GM18502 (cell line): Measurements from ENCODE around the gene FOXC2.

Source experiments
- ATAC-seq: cut with Tn5 transposase; IDR thresholded peaks from one replicate; pipeline ENCODE4 v1.9.1; 2021; ENCODE audit warnings: mild to moderate bottlenecking; ENCODE audit not compliant: unreplicated experiment, poor library complexity

The FOXC2 gene

DNA sequence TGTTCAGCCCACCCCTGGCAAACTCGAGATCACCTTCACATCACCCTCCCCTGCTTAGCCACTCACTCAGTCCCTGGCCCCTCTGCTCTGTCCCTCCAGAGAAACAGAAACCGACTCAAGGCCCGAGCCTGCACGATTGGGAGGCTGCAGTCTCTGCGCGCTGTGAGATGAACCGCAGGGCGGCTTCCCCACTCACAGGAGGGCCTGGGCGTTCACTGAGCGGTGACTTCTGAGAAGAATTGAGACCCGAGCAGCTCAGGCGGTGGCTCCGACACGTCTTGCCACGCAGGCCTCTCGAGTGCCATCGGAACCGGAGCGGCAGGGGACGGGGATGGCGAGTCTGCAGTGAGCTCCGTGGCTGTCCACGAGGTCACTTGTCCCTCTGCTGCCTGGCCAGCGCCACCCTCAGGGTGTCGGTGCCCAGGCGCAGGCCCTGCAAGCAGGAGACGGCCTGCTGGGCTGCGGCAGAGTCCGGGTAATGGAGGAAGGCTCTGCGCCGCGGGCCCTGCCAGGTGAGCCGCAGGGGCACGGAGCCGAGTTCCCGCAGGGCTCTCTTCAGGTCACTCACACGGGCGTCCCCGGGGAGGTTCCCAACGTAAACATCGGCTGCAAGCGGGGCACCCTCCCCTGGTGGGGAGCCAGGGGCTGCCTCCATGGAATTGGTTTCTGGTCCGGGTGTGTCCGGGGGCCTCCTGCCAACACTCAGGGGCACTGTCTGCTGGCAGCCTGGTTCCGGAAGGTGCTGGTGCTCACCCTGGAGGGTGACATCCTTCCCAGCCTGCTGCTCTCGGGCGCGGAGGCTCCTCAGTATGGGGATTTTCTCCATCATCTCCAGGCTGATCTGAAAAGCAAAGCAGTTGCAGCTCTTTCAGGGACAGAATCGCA, 34.7 kb upstream of the FOXC2 start:
- no peak for ATAC-seq

DNA sequence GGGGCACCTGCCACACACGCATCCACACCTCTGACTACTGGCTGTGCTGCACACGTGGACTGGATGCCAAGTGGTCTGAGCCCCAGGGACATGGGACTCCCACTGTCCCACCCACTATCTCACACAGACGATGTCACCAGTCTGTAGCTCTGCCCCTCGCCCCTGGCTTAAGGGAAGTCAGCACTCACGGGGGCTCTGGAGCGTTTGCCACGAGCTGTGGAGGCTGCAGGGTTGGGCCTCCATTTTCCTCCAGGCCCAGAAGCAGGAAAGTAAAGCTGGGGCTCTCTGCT, 34.2 kb upstream of the FOXC2 start:
- no peak for ATAC-seq

- ATAC-seq = no peak
Observed at GRCh38 chr16:86533076-86533475, 33.6 kb upstream of the FOXC2 start.

GRCh38 chr16:86533767-86534351, 32.8 kb upstream of the FOXC2 start:
- ATAC-seq = no peak

DNA sequence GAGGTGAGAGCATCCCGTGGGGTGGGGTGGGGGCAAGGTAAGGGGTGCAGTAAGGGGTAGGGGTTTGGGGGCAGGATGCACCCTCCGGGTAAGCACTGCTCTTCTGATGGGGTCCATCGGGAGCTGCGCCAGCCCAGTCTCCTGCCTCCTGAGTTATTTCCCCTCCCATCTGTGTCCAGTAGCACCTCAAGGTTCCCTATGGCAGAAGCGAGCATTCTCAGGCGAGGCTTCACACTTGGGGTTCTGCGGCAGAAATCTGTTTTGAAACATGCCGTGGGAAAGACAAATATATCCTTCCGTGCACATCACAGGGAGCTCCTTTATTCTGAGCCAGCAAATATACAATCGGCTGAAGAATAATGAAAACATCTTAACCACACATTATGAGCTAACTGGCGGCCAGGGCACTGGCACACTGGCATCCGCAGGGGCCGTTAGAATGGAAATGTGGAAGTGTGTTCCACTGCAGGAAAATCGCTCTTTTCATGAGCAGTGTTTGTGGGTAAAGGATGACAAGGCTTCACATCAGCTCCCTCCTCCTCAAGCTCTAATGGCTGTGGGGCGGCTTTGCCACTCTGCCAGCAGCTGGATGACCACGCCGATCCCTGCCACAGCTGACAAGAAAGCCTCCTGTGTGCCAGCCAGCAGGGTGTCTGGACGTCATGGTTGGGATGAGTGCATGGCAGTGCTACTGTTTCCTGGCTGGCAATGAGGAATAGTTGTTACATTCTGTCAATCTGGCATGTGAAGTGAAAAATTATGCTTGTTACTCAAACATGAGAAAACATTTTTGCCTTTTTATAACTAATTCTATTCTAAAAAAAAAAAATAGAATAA, 31.6 kb upstream of the FOXC2 start:
- no peak for ATAC-seq

DNA sequence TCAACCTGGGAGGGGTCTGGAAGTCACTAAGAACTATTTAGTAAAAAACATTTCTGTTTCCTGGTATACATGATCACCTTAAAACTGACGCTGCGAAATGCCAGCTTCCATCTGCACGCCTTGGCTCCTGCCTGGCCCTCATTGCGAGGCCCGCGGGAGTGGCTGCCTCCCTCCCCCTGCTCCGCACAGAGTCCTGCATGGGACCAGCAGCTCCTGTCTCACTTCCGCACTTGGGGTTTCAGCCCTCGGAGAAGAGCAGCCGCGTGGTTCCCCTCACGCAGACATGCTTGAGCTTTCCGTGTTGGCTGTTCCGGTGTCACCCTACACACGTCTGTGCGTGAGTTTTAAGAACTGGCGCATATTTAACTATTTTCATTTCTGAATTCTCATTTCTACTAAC, 30.0 kb upstream of the FOXC2 start:
- ATAC-seq = no peak

DNA sequence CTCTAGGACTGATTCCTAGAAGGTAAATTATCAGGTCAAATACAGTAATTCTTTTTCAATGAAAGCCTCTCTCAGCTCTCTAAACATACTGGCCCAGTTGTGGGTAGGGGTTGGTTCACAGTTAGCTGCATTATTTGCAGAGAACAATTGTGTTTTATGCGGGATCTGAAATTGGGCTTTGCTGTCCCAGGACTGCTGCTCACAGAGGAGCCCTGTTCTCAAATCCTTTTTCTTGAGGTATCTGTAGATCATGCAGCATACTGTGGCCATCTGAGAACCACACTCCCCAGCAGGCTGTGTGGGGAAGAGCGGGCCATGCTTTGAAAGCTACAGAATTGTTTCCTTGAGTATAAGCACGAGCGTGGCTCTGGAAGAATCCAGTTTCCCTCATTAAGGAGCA, 29.1 kb upstream of the FOXC2 start:
- no peak for ATAC-seq

GRCh38 chr16:86538196-86538780, 28.3 kb upstream of the FOXC2 start:
- no peak for ATAC-seq

- ATAC-seq = no peak
Observed at GRCh38 chr16:86540894-86541293, 25.7 kb upstream of the FOXC2 start.

DNA sequence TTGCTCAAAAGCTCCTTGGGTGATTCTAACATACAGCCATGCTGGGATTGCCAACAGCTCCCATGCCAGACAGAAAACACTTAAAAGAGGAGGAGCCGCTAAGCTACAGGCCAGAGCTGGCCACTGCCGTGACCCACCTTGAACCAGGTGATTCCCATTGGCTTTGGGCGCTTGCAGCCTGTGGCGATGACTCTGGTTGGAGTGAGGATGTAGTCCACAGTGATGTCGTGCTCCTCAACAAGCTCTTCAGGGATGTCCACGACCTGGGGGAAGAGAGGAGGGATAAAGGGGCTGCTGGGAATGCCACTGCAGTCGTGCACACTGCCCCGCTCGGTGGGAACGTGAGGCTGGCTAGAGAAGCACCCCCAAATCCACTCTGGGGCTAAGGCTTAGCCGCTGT, 25.1 kb upstream of the FOXC2 start:
- ATAC-seq = no peak

- ATAC-seq = no peak
Observed at GRCh38 chr16:86542756-86543750, 23.6 kb upstream of the FOXC2 start.

DNA sequence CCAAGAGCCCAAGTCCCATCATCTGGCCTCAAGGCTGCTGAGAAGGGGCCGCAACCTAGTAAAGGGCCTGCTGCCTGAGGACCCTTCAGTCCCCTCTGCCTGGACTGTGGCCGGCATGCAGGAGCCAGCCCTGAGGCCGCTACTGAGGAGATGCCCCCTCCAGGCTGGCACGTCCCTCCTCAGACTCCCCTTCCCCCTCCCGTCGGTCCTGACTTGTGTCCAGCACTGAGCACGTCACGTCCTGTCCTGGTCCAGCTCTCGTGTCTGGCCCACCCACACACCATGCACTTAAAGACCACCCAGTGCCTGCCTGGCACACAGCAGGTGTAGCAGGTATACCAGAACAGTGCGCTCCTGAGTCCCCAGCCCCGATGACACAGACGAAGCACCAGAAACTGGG, 21.1 kb upstream of the FOXC2 start:
- ATAC-seq = no peak

- no peak for ATAC-seq
Observed at GRCh38 chr16:86545954-86546637, 20.5 kb upstream of the FOXC2 start.

GRCh38 chr16:86546638-86547013, 20.0 kb upstream of the FOXC2 start:
- ATAC-seq = no peak

DNA sequence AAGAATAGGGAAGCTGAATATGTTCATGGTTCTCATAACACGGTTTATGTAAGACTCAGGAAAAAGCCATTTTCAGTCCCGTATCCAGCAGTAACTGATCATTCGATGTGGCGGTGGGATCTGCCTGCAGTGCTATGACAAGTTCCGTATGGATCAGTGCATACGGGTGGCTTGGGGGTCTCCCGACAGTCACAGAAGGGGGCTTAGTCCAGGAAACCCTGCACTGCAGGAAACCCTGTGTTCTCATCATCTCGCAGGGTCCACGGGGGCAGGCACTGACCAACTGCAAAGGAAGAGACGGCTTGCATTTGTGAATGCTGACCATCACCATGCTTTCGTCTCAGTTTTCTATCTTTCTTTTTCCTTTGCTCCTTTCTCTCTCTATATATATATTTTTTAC, 19.3 kb upstream of the FOXC2 start:
- no peak for ATAC-seq

GRCh38 chr16:86549076-86549892, 17.3 kb upstream of the FOXC2 start:
- ATAC-seq = no peak

- ATAC-seq = no peak
Observed at GRCh38 chr16:86549893-86550190, 16.8 kb upstream of the FOXC2 start.

- ATAC-seq = no peak
Observed at GRCh38 chr16:86550281-86550680, 16.3 kb upstream of the FOXC2 start.

DNA sequence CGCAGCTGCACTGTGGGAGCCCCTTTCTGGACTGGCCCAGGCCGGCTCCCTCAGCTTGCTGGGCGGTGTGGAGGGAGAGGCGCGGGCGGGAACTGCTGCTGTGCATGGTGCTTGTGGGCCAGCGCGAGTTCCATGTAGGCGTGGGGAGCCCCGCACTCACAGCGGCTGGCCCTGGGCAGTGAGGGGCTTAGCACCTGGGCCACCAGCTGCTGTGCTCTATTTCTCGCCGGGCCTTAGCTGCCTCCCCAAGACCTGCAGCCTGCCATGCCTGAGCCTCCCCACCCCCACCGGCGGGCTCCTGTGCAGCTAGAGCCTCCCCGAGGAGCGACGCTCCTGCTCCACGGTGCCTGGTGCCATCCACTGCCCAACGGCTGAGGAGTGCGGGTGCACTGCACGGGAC, 13.3 kb upstream of the FOXC2 start:
- ATAC-seq = no peak
